ENCODE data around the gene LAMB1.

DNA sequence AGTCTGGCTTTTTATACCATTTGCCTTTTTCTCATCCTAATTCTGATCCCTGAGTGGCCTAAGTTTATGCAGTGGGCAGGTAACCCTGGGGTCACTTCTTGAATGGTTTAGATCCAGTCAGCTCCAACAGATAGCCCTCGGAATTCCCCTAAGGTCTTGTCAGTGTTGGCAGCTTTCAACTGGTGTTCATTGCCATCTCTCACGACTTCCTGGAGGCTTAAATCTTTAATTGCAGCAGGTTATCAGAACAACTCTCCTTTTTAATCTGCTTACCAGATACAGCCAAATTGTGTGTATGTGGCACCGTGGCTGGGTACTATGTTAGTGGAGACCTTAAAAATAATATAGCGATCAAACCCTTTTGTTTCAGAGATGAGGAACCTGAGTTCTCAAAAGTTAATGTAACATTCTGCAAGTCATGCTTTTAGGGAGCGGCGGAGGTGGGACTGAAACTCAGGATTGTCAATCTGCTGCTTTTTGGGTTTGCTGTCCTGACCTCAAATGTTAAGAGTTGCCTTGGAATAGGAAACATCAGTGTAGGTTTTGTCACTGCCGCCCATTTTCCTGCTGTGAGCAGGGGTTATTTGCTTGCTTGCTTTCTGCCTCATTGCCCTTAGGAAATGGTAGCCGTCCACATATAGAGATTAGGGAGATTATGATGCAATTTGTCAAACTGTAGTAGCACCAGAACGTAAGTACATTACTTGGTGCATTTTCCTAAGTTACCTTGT is 111.2 kb downstream of the LAMB1 start:
- TF ChIP-seq POLR2AphosphoS5 (IDR thresholded peaks at IDR 0.05): no peak
- no peak for TF ChIP-seq EP300 (conservative IDR thresholded peaks at IDR 0.05; ENCODE audit: poor library complexity, severe bottlenecking)
- TF ChIP-seq, protein P1, sequence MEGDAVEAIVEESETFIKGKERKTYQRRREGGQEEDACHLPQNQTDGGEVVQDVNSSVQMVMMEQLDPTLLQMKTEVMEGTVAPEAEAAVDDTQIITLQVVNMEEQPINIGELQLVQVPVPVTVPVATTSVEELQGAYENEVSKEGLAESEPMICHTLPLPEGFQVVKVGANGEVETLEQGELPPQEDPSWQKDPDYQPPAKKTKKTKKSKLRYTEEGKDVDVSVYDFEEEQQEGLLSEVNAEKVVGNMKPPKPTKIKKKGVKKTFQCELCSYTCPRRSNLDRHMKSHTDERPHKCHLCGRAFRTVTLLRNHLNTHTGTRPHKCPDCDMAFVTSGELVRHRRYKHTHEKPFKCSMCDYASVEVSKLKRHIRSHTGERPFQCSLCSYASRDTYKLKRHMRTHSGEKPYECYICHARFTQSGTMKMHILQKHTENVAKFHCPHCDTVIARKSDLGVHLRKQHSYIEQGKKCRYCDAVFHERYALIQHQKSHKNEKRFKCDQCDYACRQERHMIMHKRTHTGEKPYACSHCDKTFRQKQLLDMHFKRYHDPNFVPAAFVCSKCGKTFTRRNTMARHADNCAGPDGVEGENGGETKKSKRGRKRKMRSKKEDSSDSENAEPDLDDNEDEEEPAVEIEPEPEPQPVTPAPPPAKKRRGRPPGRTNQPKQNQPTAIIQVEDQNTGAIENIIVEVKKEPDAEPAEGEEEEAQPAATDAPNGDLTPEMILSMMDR (IDR thresholded peaks at IDR 0.05; ENCODE audit: poor library complexity, severe bottlenecking): no peak

All from neural cell (in vitro differentiated cells).